Upper lobe of right lung (tissue), 1 donor: ENCODE data around the gene ADGRV1. TPM values are rescaled to one million over a fixed set of nuclear protein-coding genes. Genes with fewer than 3 reads are reported as not detected.

Experiments used
- ATAC-seq: fragments of 200-7000 bp; cut with Tn5 transposase; one replicate; pipeline ENCODE4 v1.9.1; 2020; ENCODE audit warnings: mild to moderate bottlenecking, moderate library complexity
- DNase-seq: peaks from one replicate; pipeline ENCODE4 v3.0.0-alpha.2; 2020
- H3K27ac ChIP-seq: fragments of 200-600 bp; one replicate; pipeline ENCODE4 v1.8.0; 2022
- H3K27me3 ChIP-seq: fragments of 200-600 bp; one replicate; pipeline ENCODE4 v1.8.0; 2022; ENCODE audit warnings: mild to moderate bottlenecking
- H3K36me3 ChIP-seq: fragments of 200-600 bp; one replicate; pipeline ENCODE4 v1.8.0; 2022
- H3K4me1 ChIP-seq: fragments of 200-600 bp; one replicate; pipeline ENCODE4 v1.8.0; 2022
- H3K4me3 ChIP-seq: fragments of 200-600 bp; one replicate; pipeline ENCODE4 v1.8.0; 2022; ENCODE audit warnings: mild to moderate bottlenecking
- H3K9me3 ChIP-seq: fragments of 200-600 bp; one replicate; pipeline ENCODE4 v1.8.0; 2022
- CTCF ChIP-seq: fragments of 200-600 bp; IDR thresholded peaks from one replicate; pipeline ENCODE4 v1.8.0; 2022; ENCODE audit warnings: antibody characterized with exemption
- intact Hi-C: fragments of 100-400 bp; cut with DNase I; formaldehyde crosslinking; loops from one replicate; pipeline ENCODE4 v1.11.0; 2022
- total RNA-seq: library from RNA; stranded (reverse); fragmentation: NEBNext Ultra II Directional; extraction: Animal tissue kit (Norgen Biotek cat#: 25700); gene quantifications from one replicate; pipeline ENCODE4 v1.2.1, GENCODE V29; 2021
- donor health status: DM: no; HTN: yes; CAD: no; lungs with severe emphysema.

Gene ADGRV1
- total RNA-seq, 1 donor from 2014 or later = 47.1 TPM

GRCh38 chr5:90534922-90535321 lies 23.7 kb upstream of the ADGRV1 start:
- no peaks in the 10 kb centered on the region for H3K9me3 ChIP-seq
- no peaks in the 10 kb centered on the region for H3K36me3 ChIP-seq
- TF ChIP-seq CTCF = no peak
- H3K4me1 ChIP-seq = peaks cover 10% of the 10 kb centered on the region
- ATAC-seq (no peak), DNase-seq (no peak)
- intact Hi-C loops = no loop called here
- no peak overlapping the region for H3K4me3 ChIP-seq
- H3K27me3 ChIP-seq = peaks cover 14% of the 10 kb centered on the region
- no peak overlapping the region for H3K27ac ChIP-seq

- H3K36me3 ChIP-seq = no peaks in the 10 kb centered on the region
- no peak for TF ChIP-seq CTCF
- H3K4me3 ChIP-seq = no peak overlapping the region
Observed at GRCh38 chr5:90542827-90543519, 15.6 kb upstream of the ADGRV1 start.

GRCh38 chr5:90545511-90545910 lies 13.1 kb upstream of the ADGRV1 start:
- intact Hi-C loops = no loop called here
- ATAC-seq = no peak
- TF ChIP-seq CTCF = no peak
- no peak for DNase-seq
- H3K27me3 ChIP-seq = no peaks in the 10 kb centered on the region
- no peaks in the 10 kb centered on the region for H3K9me3 ChIP-seq
- no peak overlapping the region for H3K4me3 ChIP-seq
- H3K4me1 ChIP-seq = no peaks in the 10 kb centered on the region
- no peaks in the 10 kb centered on the region for H3K36me3 ChIP-seq
- no peak overlapping the region for H3K27ac ChIP-seq

More at GRCh38 chr5:90542827-90543519, 15.6 kb upstream of the ADGRV1 start:
- H3K9me3 ChIP-seq = no peaks in the 10 kb centered on the region
- H3K27ac ChIP-seq = no peak overlapping the region
- H3K4me1 ChIP-seq = no peaks in the 10 kb centered on the region
- intact Hi-C loops = no loop called here
- DNase-seq (no peak), ATAC-seq (no peak)
- no peaks in the 10 kb centered on the region for H3K27me3 ChIP-seq

GRCh38 chr5:90546216-90546837 lies 12.3 kb upstream of the ADGRV1 start:
- Histone ChIP-seq H3K27me3 (no peaks in the 10 kb centered on the region), H3K9me3 (no peaks in the 10 kb centered on the region), H3K36me3 (no peaks in the 10 kb centered on the region), H3K4me3 (no peak overlapping the region), H3K4me1 (no peaks in the 10 kb centered on the region), H3K27ac (no peak overlapping the region)
- ATAC-seq = no peak
- no peak for DNase-seq
- intact Hi-C loops = no loop called here
- no peak for TF ChIP-seq CTCF

GRCh38 chr5:90547072-90547536 lies 11.5 kb upstream of the ADGRV1 start:
- no peaks in the 10 kb centered on the region for H3K4me1 ChIP-seq
- H3K27me3 ChIP-seq = no peaks in the 10 kb centered on the region
- DNase-seq (no peak), ATAC-seq (peak; percentile 38)
- no peak overlapping the region for H3K4me3 ChIP-seq
- H3K27ac ChIP-seq = no peak overlapping the region
- no peaks in the 10 kb centered on the region for H3K9me3 ChIP-seq
- no peaks in the 10 kb centered on the region for H3K36me3 ChIP-seq
- intact Hi-C loops = no loop called here
- no peak for TF ChIP-seq CTCF
